HL-60 (cell line): ENCODE results near the gene APOL3.

Experiments
- GABPA ChIP-seq: IDR thresholded peaks from 2 replicates; pipeline ENCODE4 v1.6.1; 2012; ENCODE audit warnings: low read depth
- POLR2AphosphoS5 ChIP-seq: IDR thresholded peaks from 2 replicates; pipeline ENCODE4 v1.6.1; 2012; ENCODE audit warnings: low read depth
- TF ChIP-seq, protein P1 (sequence below): IDR thresholded peaks from one replicate; pipeline ENCODE4 v1.5.1; 2011; ENCODE audit warnings: low read length, control low read depth, inconsistent platforms; ENCODE audit not compliant: insufficient read depth

DNA sequence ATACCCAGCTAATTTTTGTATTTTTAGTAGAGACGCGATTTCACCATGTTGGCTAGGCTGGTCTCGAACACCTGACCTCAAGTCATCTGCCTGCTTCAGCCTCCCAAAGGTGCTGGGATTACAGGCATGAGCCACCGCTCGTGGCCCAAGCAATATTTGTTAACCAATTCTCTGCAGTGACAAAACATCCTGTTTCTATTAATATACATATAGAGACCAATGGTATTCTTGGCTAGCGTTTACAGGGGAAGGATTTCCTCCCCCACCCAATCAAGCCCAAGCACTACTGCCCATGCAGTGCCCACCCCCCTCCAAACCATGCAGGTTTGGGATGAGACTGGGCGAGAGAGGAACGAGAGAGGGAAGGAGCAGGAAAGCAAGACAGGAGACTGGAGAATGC, 53.1 kb downstream of the APOL3 start:
- TF ChIP-seq, protein P1, sequence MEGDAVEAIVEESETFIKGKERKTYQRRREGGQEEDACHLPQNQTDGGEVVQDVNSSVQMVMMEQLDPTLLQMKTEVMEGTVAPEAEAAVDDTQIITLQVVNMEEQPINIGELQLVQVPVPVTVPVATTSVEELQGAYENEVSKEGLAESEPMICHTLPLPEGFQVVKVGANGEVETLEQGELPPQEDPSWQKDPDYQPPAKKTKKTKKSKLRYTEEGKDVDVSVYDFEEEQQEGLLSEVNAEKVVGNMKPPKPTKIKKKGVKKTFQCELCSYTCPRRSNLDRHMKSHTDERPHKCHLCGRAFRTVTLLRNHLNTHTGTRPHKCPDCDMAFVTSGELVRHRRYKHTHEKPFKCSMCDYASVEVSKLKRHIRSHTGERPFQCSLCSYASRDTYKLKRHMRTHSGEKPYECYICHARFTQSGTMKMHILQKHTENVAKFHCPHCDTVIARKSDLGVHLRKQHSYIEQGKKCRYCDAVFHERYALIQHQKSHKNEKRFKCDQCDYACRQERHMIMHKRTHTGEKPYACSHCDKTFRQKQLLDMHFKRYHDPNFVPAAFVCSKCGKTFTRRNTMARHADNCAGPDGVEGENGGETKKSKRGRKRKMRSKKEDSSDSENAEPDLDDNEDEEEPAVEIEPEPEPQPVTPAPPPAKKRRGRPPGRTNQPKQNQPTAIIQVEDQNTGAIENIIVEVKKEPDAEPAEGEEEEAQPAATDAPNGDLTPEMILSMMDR: no peak
- no peak for TF ChIP-seq POLR2AphosphoS5
- TF ChIP-seq GABPA: no peak
